Neural progenitor cell (in vitro differentiated cells): ENCODE data around the gene CC2D2A. TPM values are rescaled to one million over a fixed set of nuclear protein-coding genes. Genes with fewer than 3 reads are reported as not detected.

Experiments used
- DNase-seq: peaks from one replicate; pipeline ENCODE4 v3.0.0-alpha.2; 2016; ENCODE audit warnings: low spot score
- H2AFZ ChIP-seq: fragments of 200-600 bp; sonication (generic); replicated peaks from 2 replicates; pipeline ENCODE4 v1.6.1; 2016; ENCODE audit warnings: antibody characterized with exemption
- H3F3A ChIP-seq: fragments of 200-600 bp; sonication (generic); 2 replicates; pipeline ENCODE4 v1.6.1; 2016; ENCODE audit warnings: antibody characterized with exemption, low read depth
- H3K27ac ChIP-seq: fragments of 200-600 bp; sonication (generic); 2 replicates; pipeline ENCODE4 v1.5.1; 2016; ENCODE audit warnings: mild to moderate bottlenecking
- H3K27me3 ChIP-seq: fragments of 200-600 bp; sonication (generic); 2 replicates; pipeline ENCODE4 v1.6.1; 2016; ENCODE audit warnings: mild to moderate bottlenecking, moderate library complexity
- H3K36me3 ChIP-seq: fragments of 200-600 bp; sonication (generic); 2 replicates; pipeline ENCODE4 v1.5.1; 2016
- H3K4me1 ChIP-seq: fragments of 200-600 bp; sonication (generic); 2 replicates; pipeline ENCODE4 v1.6.1; 2016; ENCODE audit warnings: mixed run types
- H3K4me2 ChIP-seq: fragments of 200-600 bp; sonication (generic); 2 replicates; pipeline ENCODE4 v1.6.1; 2016
- H3K4me3 ChIP-seq: fragments of 200-600 bp; sonication (generic); 2 replicates; pipeline ENCODE4 v1.5.1; 2016
- H3K79me2 ChIP-seq: fragments of 200-600 bp; sonication (generic); 2 replicates; pipeline ENCODE4 v1.6.1; 2016; ENCODE audit warnings: low read depth
- H3K9ac ChIP-seq: fragments of 200-600 bp; sonication (generic); 2 replicates; pipeline ENCODE4 v1.6.1; 2016
- H3K9me3 ChIP-seq: fragments of 200-600 bp; sonication (generic); 2 replicates; pipeline ENCODE4 v1.5.1; 2016; ENCODE audit warnings: low read depth
- H4K20me1 ChIP-seq: fragments of 200-600 bp; sonication (generic); 2 replicates; pipeline ENCODE4 v1.6.1; 2016; ENCODE audit warnings: low read depth
- H3K27ac Mint-ChIP-seq: 3 replicates; pipeline ENCODE4 v1.8.0; 2021; ENCODE audit warnings: mixed read lengths
- H3K27me3 Mint-ChIP-seq: 2 replicates; pipeline ENCODE4 v1.8.0; 2022; ENCODE audit warnings: low read depth, mild to moderate bottlenecking, inconsistent platforms, moderate library complexity, mixed read lengths; ENCODE audit not compliant: insufficient read depth
- H3K36me3 Mint-ChIP-seq: 3 replicates; pipeline ENCODE4 v1.8.0; 2021; ENCODE audit warnings: mixed read lengths
- H3K4me1 Mint-ChIP-seq: 3 replicates; pipeline ENCODE4 v1.8.0; 2021; ENCODE audit warnings: mixed read lengths
- H3K4me3 Mint-ChIP-seq: 3 replicates; pipeline ENCODE4 v1.8.0; 2021; ENCODE audit warnings: mild to moderate bottlenecking, moderate library complexity, mixed read lengths
- H3K9me3 Mint-ChIP-seq: 3 replicates; pipeline ENCODE4 v1.8.0; 2020; ENCODE audit warnings: mixed read lengths
- CTCF ChIP-seq: fragments of 200-600 bp; sonication (generic); IDR thresholded peaks from 2 replicates; pipeline ENCODE4 v1.5.1; 2017; ENCODE audit warnings: antibody characterized with exemption, mild to moderate bottlenecking
- EZH2 ChIP-seq: fragments of 200-600 bp; sonication (generic); IDR thresholded peaks from 2 replicates; pipeline ENCODE4 v1.6.1; 2017; ENCODE audit warnings: antibody characterized with exemption, mild to moderate bottlenecking, moderate library complexity
- EZH2phosphoT487 ChIP-seq: fragments of 200-600 bp; sonication (generic); IDR thresholded peaks from 2 replicates; pipeline ENCODE4 v1.6.1; 2017; ENCODE audit warnings: antibody characterized with exemption
- total RNA-seq: library from RNA; depleted of rRNA; stranded (reverse); fragments of >200 nt; gene quantifications from 2 replicates; pipeline ENCODE4 v1.2.3, GENCODE V29; 2015; ENCODE audit warnings: low replicate concordance

CC2D2A gene
- total RNA-seq, 1 donor from 2014 or later, result 40.0 TPM

GRCh38 chr4:15459706-15460105 is 10.0 kb upstream of the CC2D2A start:
- no peak overlapping the region for H3K27ac ChIP-seq
- H3K27ac Mint-ChIP-seq, result no peak overlapping the region
- H3K4me3 ChIP-seq, result no peak overlapping the region
- no peaks in the 10 kb centered on the region for H3K36me3 ChIP-seq
- no peak overlapping the region for H2AFZ ChIP-seq
- TF ChIP-seq CTCF (no peak), EZH2 (no peak), EZH2phosphoT487 (no peak)
- H3K4me1 Mint-ChIP-seq, result peaks cover 11% of the 10 kb centered on the region
- no peaks in the 10 kb centered on the region for H3K36me3 Mint-ChIP-seq
- no peaks in the 10 kb centered on the region for H3K9me3 Mint-ChIP-seq
- no peak overlapping the region for H3K4me2 ChIP-seq
- H3F3A ChIP-seq, result no peaks in the 10 kb centered on the region
- no peak for DNase-seq
- no peaks in the 10 kb centered on the region for H4K20me1 ChIP-seq
- peaks cover 7% of the 10 kb centered on the region for H3K4me1 ChIP-seq
- no peaks in the 10 kb centered on the region for H3K79me2 ChIP-seq
- H3K4me3 Mint-ChIP-seq, result no peak overlapping the region
- no peaks in the 10 kb centered on the region for H3K27me3 ChIP-seq
- H3K9ac ChIP-seq, result no peak overlapping the region
- H3K27me3 Mint-ChIP-seq, result peaks cover 2% of the 10 kb centered on the region
- no peaks in the 10 kb centered on the region for H3K9me3 ChIP-seq

- Mint-ChIP-seq H3K27me3 (no peaks in the 10 kb centered on the region), H3K9me3 (no peaks in the 10 kb centered on the region), H3K4me1 (peaks cover 12% of the 10 kb centered on the region), H3K4me3 (no peak overlapping the region), H3K36me3 (no peaks in the 10 kb centered on the region), H3K27ac (no peak overlapping the region)
- Histone ChIP-seq H2AFZ (no peak overlapping the region), H3K9ac (no peak overlapping the region), H3K79me2 (no peaks in the 10 kb centered on the region), H3K4me1 (peaks cover 12% of the 10 kb centered on the region), H3K27ac (no peak overlapping the region), H3K27me3 (no peaks in the 10 kb centered on the region), H3K4me2 (no peak overlapping the region), H3K36me3 (no peaks in the 10 kb centered on the region), H3K4me3 (no peak overlapping the region), H3F3A (no peaks in the 10 kb centered on the region), H4K20me1 (no peaks in the 10 kb centered on the region), H3K9me3 (no peaks in the 10 kb centered on the region)
- DNase-seq, result no peak
- no peak for TF ChIP-seq CTCF
- TF ChIP-seq EZH2phosphoT487, result no peak
- no peak for TF ChIP-seq EZH2
These were observed 3.1 kb upstream of the CC2D2A start for GRCh38 chr4:15466596-15466995.

- Histone ChIP-seq H3K9me3 (no peaks in the 10 kb centered on the region), H3K4me2 (peak overlapping the region; percentile 79), H4K20me1 (no peaks in the 10 kb centered on the region), H3F3A (no peaks in the 10 kb centered on the region), H3K9ac (no peak overlapping the region), H2AFZ (peak overlapping the region; percentile 96), H3K27ac (no peak overlapping the region), H3K4me1 (peaks cover 12% of the 10 kb centered on the region), H3K36me3 (no peaks in the 10 kb centered on the region), H3K4me3 (peak overlapping the region; percentile 50), H3K27me3 (no peaks in the 10 kb centered on the region), H3K79me2 (no peaks in the 10 kb centered on the region)
- no peaks in the 10 kb centered on the region for H3K9me3 Mint-ChIP-seq
- H3K4me1 Mint-ChIP-seq, result peaks cover 12% of the 10 kb centered on the region
- TF ChIP-seq CTCF (no peak), EZH2 (no peak), EZH2phosphoT487 (no peak)
- H3K27me3 Mint-ChIP-seq, result no peaks in the 10 kb centered on the region
- H3K4me3 Mint-ChIP-seq, result peak overlapping the region; percentile 90
- DNase-seq, result no peak
- H3K27ac Mint-ChIP-seq, result peak overlapping the region; percentile 90
- H3K36me3 Mint-ChIP-seq, result no peaks in the 10 kb centered on the region
These were observed 420 bp downstream of the CC2D2A start for GRCh38 chr4:15470128-15470475.
